Muscle layer of colon (tissue), 2 donors: ENCODE results near the gene KCNJ4.
"Not testable (repeated sequence)": the region's sequence is repeated elsewhere in the genome, so short reads cannot be mapped to it uniquely, and the experiment has no call there.

Experiments
- H3K27ac ChIP-seq: one replicate; pipeline ENCODE4 v1.7.0; 2013; ENCODE audit warnings: low read depth, mild to moderate bottlenecking, low read length, moderate library complexity
- H3K27me3 ChIP-seq, 2 donors: one replicate each; pipeline ENCODE4 v1.7.0; 2013; ENCODE audit warnings: low read length in 2 of 2, mild to moderate bottlenecking in 2 of 2; ENCODE audit not compliant: insufficient read depth in 2 of 2, control insufficient read depth in 1 of 2
- H3K36me3 ChIP-seq: one replicate; pipeline ENCODE4 v1.7.0; 2013; ENCODE audit warnings: mild to moderate bottlenecking, low read length; ENCODE audit not compliant: insufficient read depth
- H3K4me1 ChIP-seq: one replicate; pipeline ENCODE4 v1.7.0; 2013; ENCODE audit warnings: mild to moderate bottlenecking, low read length; ENCODE audit not compliant: insufficient read depth
- H3K4me3 ChIP-seq, 2 donors: one replicate each; pipeline ENCODE4 v1.7.0; 2013; ENCODE audit warnings: low read length in 2 of 2, low read depth in 1 of 2, mild to moderate bottlenecking in 1 of 2, moderate library complexity in 1 of 2
- H3K9ac ChIP-seq: one replicate; pipeline ENCODE4 v1.7.0; 2013; ENCODE audit warnings: low read length
- H3K9me3 ChIP-seq: one replicate; pipeline ENCODE4 v1.7.0; 2013; ENCODE audit warnings: mild to moderate bottlenecking, low read length
- donor health status: abdominal sarcoma.
- donor health status: Adenocarcinoma of cecum.

The KCNJ4 gene

DNA sequence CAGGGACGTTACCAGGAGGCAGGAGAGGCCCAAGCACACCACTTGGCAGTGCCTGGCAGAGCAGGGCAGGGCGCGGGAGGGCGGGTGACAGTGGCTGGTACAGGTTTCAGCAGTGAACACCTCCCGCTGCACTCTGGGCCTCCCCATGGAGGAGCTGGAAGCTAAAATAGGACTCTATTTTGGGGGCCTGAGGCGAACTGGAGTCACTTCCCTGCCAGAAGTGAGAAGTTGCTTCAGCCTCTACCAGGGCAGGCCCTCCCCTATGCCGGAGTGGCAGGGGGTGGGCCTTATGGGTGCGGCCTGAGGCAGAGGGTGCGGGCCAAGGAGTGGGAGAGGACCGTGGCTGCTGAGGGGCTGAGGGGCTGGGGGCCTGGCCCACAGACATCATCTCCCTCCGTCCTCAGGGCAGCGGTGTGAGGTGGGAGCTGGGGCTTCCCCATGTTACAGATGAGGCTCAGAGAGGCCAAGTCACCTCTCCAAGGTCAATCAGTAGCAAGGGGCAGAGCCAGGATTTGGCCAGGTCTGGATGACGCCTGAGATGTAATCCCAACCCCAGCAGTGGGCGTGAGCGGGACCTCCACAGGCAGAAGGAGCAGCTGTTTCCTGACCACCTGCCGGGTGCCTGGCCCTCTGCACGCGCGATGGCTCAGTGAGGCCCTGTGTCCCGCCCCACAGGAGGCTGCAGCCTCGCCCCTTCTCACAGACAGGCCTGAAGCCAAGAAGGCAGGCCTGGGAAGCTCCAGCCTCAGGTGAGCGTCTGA lies 39.3 kb downstream of the KCNJ4 start:
- Histone ChIP-seq H3K27ac (no peak overlapping the region), H3K36me3 (no peaks in the 10 kb centered on the region), H3K4me3 (no peak overlapping the region), H3K9ac (no peak overlapping the region), H3K4me1 (peaks cover 11% of the 10 kb centered on the region), H3K9me3 (no peaks in the 10 kb centered on the region), H3K27me3 (peaks cover 0 to 6% of the 10 kb centered on the region in 2 donors)

DNA sequence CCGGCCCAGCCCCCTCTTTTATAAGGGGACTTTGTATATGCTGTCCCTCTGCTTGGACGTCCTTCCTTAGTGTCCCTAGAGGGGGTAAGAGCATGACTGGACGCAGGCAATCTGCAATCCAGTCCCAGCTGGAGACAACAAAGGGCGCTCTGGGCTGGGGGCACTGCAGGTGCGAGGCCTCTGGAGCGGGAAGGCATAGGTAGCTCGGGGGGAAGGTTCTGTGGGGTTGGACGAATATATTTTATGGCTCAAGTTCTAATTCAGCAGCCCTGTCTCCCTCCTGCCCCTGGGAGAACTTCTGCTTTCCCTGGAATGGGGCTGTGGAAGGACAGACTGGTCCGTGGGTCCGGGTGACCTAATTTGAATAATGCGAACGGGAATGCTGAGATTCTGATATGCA lies 40.0 kb downstream of the KCNJ4 start:
- no peaks in the 10 kb centered on the region for H3K36me3 ChIP-seq
- no peak overlapping the region for H3K4me3 ChIP-seq
- H3K9ac ChIP-seq, result no peak overlapping the region
- H3K4me1 ChIP-seq, result peaks cover 11% of the 10 kb centered on the region
- H3K27me3 ChIP-seq, result peaks cover 0 to 6% of the 10 kb centered on the region in 2 donors
- no peak overlapping the region for H3K27ac ChIP-seq
- H3K9me3 ChIP-seq, result no peaks in the 10 kb centered on the region

DNA sequence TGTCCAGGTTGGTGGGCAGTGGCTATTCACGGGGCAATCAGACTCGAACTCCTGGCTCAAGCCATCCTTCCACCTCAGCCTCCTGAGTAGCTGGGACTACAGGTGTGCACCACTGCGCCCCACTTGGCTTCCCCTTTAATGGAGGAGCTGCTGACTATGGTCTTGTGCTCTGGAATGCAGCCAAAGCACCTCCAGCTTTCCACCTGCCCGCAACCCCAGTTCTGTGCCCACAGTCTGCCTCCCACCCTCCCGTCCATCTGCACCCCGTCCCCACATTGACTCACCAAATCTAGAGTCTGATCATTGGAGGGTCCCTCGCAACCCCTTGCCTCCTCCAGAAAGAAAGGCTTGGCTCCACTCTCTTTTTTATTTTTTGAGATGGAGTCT lies 41.0 kb downstream of the KCNJ4 start:
- Histone ChIP-seq H3K9ac (no peak overlapping the region), H3K27me3 (peaks cover 0 to 6% of the 10 kb centered on the region in 2 donors), H3K4me1 (peaks cover 11% of the 10 kb centered on the region), H3K4me3 (no peak overlapping the region), H3K9me3 (no peaks in the 10 kb centered on the region), H3K36me3 (no peaks in the 10 kb centered on the region), H3K27ac (no peak overlapping the region)

DNA sequence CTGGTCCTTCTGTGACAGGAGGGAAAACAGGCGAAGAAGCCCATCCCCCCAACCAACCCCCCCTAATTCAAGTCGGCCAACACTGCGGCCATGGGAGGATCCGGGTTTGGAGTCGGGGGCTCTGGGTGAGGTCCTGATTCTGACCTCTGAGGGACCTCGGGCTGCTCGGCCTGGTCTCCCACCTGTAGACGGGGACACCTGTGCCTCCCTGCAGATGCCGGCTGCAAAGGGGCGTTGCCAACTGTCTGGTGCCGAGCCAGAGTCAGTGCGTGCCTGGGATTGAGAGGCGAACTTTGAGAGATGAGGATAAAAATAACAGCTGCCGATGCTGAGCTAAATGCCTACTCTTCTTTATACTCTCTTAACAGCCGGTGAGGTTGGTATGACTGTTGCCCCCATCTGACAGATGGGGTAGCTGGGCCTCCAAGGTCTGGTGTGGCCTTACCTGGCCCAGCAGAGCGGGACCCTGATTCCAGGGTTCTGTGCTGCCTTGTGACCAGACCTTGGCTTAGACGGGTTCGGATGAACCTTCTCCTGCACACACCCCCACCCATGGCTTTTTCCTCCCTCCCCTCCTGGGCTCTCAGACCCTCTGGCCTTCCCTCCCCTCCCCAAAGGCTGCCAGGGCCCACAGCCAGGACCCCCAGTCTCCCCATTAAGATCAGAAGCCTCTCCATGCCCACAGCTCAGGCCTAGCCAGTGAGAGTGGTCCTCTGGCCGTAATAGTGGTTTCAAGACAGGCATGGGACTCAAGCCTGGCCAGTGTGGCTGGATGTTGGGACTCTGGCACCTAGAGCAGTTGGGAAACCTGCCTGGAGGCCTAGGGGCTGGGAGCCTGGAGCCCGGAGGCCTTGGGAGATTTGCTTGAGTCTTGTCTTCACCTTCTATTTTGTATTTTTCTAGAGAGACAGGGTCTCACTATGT lies 41.7 kb downstream of the KCNJ4 start:
- Histone ChIP-seq H3K4me3 (peak overlapping the region in 1 of 2 donors; percentile 45), H3K36me3 (no peaks in the 10 kb centered on the region), H3K27ac (no peak overlapping the region), H3K4me1 (peaks cover 11% of the 10 kb centered on the region), H3K9me3 (no peaks in the 10 kb centered on the region), H3K9ac (no peak overlapping the region), H3K27me3 (peaks cover 0 to 6% of the 10 kb centered on the region in 2 donors)

DNA sequence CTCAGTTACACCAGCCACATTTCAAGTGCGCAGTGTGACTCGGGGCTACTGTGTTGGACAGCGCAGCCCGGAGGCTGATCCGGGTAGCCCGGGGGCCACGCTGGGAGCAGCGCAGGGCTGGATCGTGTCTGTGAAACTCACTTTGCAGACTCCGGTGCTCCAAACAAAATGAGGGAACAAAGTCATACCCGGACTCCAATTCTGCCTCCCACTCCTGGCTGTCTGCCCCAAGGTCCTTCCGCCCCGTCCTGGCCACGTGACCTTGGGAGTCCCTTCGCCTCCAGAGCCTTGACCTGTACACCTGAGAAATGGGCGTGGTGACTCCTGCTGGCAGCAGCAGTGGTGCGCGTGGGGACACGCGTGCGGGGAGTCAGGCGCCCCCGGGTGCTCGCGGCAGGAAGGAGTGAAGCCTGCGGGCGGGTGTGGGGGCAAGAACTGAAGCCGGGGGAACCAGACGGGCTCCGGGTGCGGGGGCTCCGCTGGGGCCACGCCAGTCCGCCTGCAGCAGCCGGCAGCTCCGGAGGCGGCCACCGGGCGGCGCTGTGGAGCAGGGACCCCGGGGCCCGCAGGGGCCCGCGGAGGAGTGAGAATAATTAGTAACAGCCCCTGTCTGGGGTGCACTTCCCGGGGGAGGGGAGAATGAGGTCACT lies 42.4 kb downstream of the KCNJ4 start:
- Histone ChIP-seq H3K4me1 (peaks cover 11% of the 10 kb centered on the region), H3K27me3 (peaks cover 0 to 6% of the 10 kb centered on the region in 2 donors), H3K36me3 (no peaks in the 10 kb centered on the region), H3K9ac (no peak overlapping the region), H3K27ac (no peak overlapping the region), H3K9me3 (no peaks in the 10 kb centered on the region), H3K4me3 (peak overlapping the region in 1 of 2 donors; percentile 45)

DNA sequence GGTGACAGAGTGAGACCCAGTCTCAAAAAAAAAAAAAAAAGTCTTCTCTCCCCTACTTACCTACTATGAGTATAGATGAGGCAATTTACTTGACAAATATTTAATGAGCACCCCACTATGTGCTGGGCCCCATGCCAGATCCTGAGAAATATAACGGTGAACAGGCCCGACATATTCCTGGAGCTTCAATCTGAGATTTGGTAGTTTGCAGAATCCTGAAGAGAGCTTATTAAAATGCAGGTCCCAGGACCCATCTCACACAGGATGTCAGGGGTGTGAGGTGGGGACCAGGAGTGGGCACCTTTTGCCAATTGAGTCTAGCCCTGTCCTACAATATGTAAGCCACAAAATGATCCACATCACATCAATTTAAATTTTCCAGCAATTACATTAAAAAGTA lies 44.0 kb downstream of the KCNJ4 start:
- no peaks in the 10 kb centered on the region for H3K9me3 ChIP-seq
- H3K27ac ChIP-seq, result no peak overlapping the region
- H3K36me3 ChIP-seq, result no peaks in the 10 kb centered on the region
- H3K9ac ChIP-seq, result no peak overlapping the region
- no peak overlapping the region for H3K4me3 ChIP-seq
- peaks cover 11% of the 10 kb centered on the region for H3K4me1 ChIP-seq
- H3K27me3 ChIP-seq, result peaks cover 0 to 6% of the 10 kb centered on the region in 2 donors

DNA sequence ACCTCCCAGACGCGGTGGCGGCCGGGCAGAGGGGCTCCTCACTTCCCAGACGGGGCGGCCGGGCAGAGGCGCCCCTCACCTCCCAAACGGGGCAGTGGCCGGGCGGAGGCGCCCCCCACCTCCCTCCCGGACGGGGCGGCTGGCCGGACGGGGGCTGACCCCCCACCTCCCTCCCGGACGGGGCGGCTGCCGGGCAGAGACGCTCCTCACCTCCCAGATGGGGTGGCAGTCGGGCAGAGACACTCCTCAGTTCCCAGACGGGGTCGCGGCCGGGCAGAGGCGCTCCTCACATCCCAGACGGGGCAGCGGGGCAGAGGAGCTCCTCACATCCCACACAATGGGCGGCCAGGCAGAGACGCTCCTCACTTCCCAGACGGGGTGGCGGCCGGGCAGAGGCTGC lies 45.1 kb downstream of the KCNJ4 start:
- not testable (repeated sequence) for H3K27ac ChIP-seq, H3K36me3 ChIP-seq, H3K27me3 ChIP-seq, H3K4me3 ChIP-seq, H3K9ac ChIP-seq, H3K9me3 ChIP-seq
- peaks cover 11% of the 10 kb centered on the region for H3K4me1 ChIP-seq

DNA sequence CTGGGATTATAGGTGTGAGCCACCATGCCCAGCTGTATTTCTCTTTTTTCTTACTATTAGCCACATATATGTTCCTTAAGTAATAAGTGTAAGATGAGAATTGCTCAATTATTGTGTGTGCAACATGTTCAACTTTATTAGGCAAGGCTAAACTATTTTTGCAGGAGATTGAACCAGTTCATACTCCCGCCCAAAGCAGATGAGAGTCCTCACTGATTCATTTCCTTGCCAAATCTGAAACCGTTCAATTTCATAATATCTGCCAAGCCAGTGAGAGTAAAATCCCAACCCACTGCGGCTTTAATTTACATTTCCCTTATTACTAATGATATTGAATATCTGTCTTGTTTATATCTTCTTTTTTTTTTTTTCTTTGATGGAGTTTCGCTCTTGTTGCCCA lies 48.4 kb downstream of the KCNJ4 start:
- Histone ChIP-seq H3K27ac (no peak overlapping the region), H3K27me3 (peaks cover 0 to 3% of the 10 kb centered on the region in 2 donors), H3K36me3 (no peaks in the 10 kb centered on the region), H3K4me3 (no peak overlapping the region), H3K9me3 (no peaks in the 10 kb centered on the region), H3K9ac (no peak overlapping the region), H3K4me1 (no peaks in the 10 kb centered on the region)

DNA sequence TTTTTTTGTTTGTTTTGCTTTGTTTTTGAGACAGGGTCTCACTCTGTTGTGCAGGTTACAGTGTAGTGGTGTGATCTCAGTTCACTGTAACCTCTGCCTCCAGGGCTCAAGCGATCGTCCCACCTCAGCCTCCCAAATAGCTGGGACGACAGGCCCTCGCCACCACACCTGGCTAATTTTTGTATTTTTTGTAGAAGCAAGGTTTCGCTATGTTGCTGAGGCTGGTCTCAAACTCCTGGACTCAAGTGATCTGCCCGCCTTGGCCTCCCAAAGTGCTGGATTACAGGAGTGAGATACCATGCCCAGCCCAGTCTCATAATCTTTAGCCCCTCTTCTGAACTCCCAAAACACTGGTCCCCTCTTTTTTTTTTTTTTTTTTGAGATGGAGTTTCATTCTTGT lies 50.6 kb downstream of the KCNJ4 start:
- Histone ChIP-seq H3K9me3 (no peaks in the 10 kb centered on the region), H3K4me1 (no peaks in the 10 kb centered on the region), H3K27ac (no peak overlapping the region), H3K4me3 (no peak overlapping the region), H3K36me3 (no peaks in the 10 kb centered on the region), H3K9ac (no peak overlapping the region), H3K27me3 (peaks cover 0 to 8% of the 10 kb centered on the region in 2 donors)

DNA sequence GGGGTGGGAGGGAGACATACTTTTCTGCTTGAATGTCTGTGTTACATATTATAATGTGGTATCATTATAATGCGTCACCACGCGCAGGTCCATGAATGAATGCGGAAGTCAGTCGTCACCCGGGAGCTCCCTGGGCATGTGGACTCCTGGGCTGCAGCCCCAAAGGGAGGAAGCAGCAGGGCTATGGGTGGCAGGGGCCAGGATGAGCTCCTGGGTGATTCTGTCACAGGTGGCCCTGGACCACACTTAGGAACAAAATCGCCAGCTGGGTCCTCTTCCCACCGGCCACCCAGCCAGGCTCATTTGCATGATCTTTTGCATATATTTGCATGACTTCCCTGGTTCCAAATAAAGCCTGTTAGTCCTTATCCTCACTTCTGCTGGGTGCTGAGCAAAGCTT lies 51.2 kb downstream of the KCNJ4 start:
- H3K27ac ChIP-seq, result no peak overlapping the region
- H3K4me3 ChIP-seq, result no peak overlapping the region
- H3K4me1 ChIP-seq, result no peaks in the 10 kb centered on the region

DNA sequence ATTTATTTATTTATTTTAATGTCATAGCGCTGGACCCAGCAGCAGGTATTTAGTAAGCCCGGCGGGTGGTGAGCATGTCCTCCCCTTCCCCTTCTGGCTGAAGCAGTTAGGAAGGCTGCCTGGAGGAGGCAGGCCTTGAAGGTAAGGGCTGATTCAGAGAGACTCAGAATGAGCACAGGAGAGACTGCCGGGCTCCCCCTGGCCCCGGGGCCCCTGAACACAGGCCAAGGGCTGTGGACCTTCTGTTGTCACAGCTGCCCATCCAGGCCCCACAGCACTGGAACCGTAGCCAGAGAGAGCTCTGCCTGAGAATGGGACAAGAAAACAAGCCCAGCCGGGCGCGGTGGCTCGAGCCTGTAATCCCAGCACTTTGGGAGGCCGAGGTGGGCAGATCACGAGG lies 52.8 kb downstream of the KCNJ4 start:
- no peak overlapping the region for H3K9ac ChIP-seq
- H3K27me3 ChIP-seq, result peaks cover 0 to 8% of the 10 kb centered on the region in 2 donors
- no peak overlapping the region for H3K4me3 ChIP-seq
- no peaks in the 10 kb centered on the region for H3K4me1 ChIP-seq
- no peaks in the 10 kb centered on the region for H3K9me3 ChIP-seq
- H3K27ac ChIP-seq, result no peak overlapping the region
- no peaks in the 10 kb centered on the region for H3K36me3 ChIP-seq

More for the DNA sequence above, 51.2 kb downstream of the KCNJ4 start:
- H3K9me3 ChIP-seq, result no peaks in the 10 kb centered on the region
- no peak overlapping the region for H3K9ac ChIP-seq
- H3K27me3 ChIP-seq, result peaks cover 0 to 8% of the 10 kb centered on the region in 2 donors
- H3K36me3 ChIP-seq, result no peaks in the 10 kb centered on the region
